ENCODE measurements around the gene CD2AP. TPM values are rescaled to one million over a fixed set of nuclear protein-coding genes. Genes with fewer than 3 reads are reported as not detected.

Gene CD2AP
- total RNA-seq, 1 donor from 2014 or later = 22.9 TPM

- DNase-seq (ENCODE audit: low spot score) = no peak
Measured at GRCh38 chr6:47674673-47675072, 197.1 kb downstream of the CD2AP start.

Other genes starting within 250 kb of the CD2AP start
- gene TNFRSF21, start 167.9 kb upstream of the CD2AP start, total RNA-seq = 55.7 TPM
- gene ADGRF4, start 220.8 kb downstream of the CD2AP start, total RNA-seq = not detected